Neural progenitor cell (in vitro differentiated cells): Measurements from ENCODE around the gene P2RX3.

Experiments used
- EZH2 ChIP-seq: fragments of 200-600 bp; sonication (generic); IDR thresholded peaks from 2 replicates; pipeline ENCODE4 v1.6.1; 2017; ENCODE audit warnings: antibody characterized with exemption, mild to moderate bottlenecking, moderate library complexity
- EZH2phosphoT487 ChIP-seq: fragments of 200-600 bp; sonication (generic); IDR thresholded peaks from 2 replicates; pipeline ENCODE4 v1.6.1; 2017; ENCODE audit warnings: antibody characterized with exemption
- TF ChIP-seq, protein P1 (sequence below): fragments of 200-600 bp; sonication (generic); IDR thresholded peaks from 2 replicates; pipeline ENCODE4 v1.5.1; 2017; ENCODE audit warnings: antibody characterized with exemption, mild to moderate bottlenecking

DNA sequence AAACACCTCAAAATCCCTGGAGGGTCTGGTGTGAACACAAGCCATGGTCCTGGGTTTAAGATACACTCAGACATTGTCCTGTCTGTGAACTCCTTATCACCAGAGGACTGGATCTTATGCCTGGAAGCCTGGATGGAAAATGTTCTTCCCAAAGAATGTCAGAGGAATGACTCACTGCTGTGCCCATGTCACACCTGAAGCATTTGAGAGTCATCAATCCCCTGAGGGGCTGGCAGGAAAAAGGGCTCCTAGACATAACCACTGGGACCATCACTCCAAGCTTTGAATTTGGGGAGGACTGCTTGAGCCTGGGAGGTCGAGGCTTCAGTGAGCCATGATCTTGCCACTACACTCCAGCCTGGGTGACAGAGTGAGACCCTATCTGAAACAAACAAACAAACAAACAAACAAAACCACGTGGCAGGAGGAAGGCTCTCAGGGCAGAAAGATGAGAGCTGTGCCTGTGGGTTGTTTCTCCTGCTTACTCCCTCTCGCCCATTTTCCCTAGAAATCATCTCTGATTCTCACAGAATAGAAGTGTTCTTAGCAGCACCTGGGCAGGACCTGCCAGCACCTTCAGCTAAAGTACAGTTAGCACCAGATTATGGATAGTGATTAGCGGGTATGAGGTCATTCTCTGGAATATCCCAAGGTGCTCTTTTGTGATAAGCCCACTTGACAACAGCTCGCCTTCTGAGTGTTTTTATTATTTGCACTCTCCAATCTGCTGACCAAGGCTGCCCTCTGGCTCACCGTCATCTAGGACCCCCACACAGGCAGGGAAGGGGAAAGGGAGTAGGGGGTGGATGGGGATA is 64.2 kb downstream of the P2RX3 start:
- TF ChIP-seq, protein P1, sequence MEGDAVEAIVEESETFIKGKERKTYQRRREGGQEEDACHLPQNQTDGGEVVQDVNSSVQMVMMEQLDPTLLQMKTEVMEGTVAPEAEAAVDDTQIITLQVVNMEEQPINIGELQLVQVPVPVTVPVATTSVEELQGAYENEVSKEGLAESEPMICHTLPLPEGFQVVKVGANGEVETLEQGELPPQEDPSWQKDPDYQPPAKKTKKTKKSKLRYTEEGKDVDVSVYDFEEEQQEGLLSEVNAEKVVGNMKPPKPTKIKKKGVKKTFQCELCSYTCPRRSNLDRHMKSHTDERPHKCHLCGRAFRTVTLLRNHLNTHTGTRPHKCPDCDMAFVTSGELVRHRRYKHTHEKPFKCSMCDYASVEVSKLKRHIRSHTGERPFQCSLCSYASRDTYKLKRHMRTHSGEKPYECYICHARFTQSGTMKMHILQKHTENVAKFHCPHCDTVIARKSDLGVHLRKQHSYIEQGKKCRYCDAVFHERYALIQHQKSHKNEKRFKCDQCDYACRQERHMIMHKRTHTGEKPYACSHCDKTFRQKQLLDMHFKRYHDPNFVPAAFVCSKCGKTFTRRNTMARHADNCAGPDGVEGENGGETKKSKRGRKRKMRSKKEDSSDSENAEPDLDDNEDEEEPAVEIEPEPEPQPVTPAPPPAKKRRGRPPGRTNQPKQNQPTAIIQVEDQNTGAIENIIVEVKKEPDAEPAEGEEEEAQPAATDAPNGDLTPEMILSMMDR = no peak
- no peak for TF ChIP-seq EZH2
- no peak for TF ChIP-seq EZH2phosphoT487
